ENCODE results near the gene GSTP1.
A peak's percentile ranks its signal among the peaks of the same experiment; 100 is the strongest.
"Not testable (repeated sequence)": the region's sequence is repeated elsewhere in the genome, so short reads cannot be mapped to it uniquely, and the experiment has no call there.

GSTP1 gene

DNA sequence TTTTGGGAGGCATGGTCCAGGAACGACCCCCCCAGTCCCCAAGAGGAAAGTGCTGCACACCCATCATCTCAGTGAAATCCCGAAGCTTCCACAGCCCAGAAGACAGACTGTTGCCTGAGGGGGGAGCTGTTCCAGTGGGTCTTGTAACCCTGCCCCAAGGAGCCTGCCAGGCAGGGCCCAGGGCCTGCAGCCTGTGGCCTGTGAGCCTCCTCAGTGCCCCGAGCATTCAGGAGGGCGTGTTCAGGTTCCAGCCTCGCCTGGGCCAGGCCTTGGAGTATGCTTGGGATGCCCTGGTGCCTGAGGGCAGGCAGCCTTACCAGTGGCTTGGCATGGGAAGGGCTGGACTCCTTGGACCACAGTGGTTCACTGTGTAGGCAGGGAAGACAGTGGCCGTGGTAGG, 42.4 kb upstream of the GSTP1 start:
- in situ Hi-C loops (cut with MboI; ENCODE audit: low sequenced_read_pairs, unreplicated experiment) = no loop called here

DNA sequence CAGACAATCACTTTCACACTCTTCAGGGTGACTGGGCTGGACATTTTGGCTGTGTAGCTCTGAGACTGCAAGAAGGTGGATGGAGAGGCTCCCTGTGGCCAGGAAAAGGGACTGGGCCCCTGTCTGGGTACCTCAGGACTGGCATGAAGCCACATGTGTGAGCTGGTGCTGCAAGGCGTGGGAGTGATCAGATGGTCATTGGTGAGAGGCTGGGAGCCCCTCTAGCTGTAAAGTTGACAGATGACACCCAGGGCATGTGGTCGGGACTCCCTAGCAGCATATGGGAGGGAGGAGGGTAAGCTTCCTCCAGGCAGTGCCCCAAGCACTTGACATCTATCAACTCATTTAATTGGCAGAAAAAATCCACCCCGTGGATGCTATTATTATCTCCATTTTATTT, 41.4 kb upstream of the GSTP1 start:
- peak; percentile 23 for DNase-seq (ENCODE audit: low spot score)
- TF ChIP-seq, protein P1, sequence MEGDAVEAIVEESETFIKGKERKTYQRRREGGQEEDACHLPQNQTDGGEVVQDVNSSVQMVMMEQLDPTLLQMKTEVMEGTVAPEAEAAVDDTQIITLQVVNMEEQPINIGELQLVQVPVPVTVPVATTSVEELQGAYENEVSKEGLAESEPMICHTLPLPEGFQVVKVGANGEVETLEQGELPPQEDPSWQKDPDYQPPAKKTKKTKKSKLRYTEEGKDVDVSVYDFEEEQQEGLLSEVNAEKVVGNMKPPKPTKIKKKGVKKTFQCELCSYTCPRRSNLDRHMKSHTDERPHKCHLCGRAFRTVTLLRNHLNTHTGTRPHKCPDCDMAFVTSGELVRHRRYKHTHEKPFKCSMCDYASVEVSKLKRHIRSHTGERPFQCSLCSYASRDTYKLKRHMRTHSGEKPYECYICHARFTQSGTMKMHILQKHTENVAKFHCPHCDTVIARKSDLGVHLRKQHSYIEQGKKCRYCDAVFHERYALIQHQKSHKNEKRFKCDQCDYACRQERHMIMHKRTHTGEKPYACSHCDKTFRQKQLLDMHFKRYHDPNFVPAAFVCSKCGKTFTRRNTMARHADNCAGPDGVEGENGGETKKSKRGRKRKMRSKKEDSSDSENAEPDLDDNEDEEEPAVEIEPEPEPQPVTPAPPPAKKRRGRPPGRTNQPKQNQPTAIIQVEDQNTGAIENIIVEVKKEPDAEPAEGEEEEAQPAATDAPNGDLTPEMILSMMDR (IDR thresholded peaks at IDR 0.05; ENCODE audit: borderline replicate concordance, control extremely low read depth, extremely low read depth, insufficient read depth, missing control alignments) = no peak
- in situ Hi-C loops (cut with MboI; ENCODE audit: low sequenced_read_pairs, unreplicated experiment) = no loop called here

More for the DNA sequence above, 42.4 kb upstream of the GSTP1 start:
- DNase-seq (ENCODE audit: low spot score) = peak; percentile 25
- TF ChIP-seq, protein P1 (IDR thresholded peaks at IDR 0.05; ENCODE audit: borderline replicate concordance, control extremely low read depth, extremely low read depth, insufficient read depth, missing control alignments) = no peak

DNA sequence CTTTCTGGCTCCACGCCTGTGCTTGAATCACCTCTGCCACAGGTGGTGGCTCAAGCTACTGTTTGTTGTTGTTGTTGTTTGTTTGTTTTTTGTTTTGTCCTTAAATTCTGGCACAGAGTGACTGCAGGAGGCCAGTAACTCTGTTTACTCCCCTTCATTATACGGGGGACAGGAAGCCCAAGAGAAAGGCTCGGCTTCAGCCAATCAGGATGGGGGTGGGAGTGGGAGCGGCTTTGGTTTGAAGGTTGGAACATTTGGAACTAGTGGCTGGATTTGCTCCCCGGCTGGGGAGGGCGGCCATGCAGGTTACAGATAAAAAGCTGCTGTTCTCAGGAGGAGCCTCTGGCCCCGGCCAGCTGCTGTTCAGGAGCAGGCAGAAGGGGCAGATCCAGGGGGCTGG, 40.6 kb upstream of the GSTP1 start:
- in situ Hi-C loops (cut with MboI; ENCODE audit: low sequenced_read_pairs, unreplicated experiment) = no loop called here
- no peak for DNase-seq (ENCODE audit: low spot score)
- TF ChIP-seq, protein P1 (IDR thresholded peaks at IDR 0.05; ENCODE audit: borderline replicate concordance, control extremely low read depth, extremely low read depth, insufficient read depth, missing control alignments) = no peak

DNA sequence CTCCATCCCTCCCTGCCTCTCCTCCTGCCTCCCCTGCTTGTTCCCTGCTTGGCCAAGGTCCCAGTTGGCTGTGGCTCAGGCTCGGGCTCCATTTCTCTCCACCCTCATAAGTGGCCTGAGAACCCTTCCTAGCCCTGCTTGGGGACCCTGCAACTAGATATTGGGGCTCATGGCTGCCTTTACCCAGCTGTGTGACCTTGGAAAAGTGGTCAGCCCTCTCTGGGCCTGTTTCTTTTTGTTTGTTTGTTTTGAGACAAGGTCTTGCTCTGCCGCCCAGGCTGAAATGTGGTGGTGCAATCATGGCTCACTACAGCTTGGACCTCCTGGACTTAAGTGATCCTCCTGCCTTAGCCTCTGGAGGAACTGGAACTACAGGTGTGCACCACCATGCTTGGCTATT, 40.0 kb upstream of the GSTP1 start:
- no peak for DNase-seq (ENCODE audit: low spot score)
- in situ Hi-C loops (cut with MboI; ENCODE audit: low sequenced_read_pairs, unreplicated experiment) = no loop called here
- TF ChIP-seq, protein P1 (IDR thresholded peaks at IDR 0.05; ENCODE audit: borderline replicate concordance, control extremely low read depth, extremely low read depth, insufficient read depth, missing control alignments) = no peak

DNA sequence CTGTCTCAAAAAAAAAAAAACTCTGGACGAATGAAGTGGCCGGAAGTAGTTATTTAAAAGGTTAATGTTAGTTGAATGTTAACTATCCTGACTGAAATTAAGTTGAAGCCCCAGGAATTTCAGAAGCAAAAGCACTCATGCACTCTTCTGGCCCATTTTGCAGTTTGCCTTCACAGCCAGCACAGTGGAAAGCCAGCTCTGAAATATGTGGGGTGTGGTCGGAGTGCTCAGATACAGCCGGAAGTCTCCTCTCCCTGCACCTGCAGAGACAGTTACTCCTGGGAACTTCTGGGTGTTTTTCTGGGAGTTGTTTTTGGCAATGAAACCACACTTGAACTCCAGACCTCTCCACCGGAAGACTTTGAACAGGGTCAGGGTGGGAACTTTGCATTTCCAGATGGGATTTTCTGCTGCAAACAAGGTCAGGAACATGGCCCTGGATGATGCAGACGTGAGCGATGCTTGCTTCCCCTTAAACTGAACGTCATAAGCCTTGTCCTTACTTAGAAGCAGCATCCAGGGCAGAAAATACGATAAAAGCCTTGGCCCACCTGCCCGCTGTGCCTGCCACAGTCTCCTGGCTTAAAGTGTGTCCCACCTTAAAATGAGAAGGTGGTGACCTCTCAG, 38.9 kb upstream of the GSTP1 start:
- TF ChIP-seq, protein P1 (IDR thresholded peaks at IDR 0.05; ENCODE audit: borderline replicate concordance, control extremely low read depth, extremely low read depth, insufficient read depth, missing control alignments) = no peak
- in situ Hi-C loops (cut with MboI; ENCODE audit: low sequenced_read_pairs, unreplicated experiment) = no loop called here
- DNase-seq (ENCODE audit: low spot score) = no peak

DNA sequence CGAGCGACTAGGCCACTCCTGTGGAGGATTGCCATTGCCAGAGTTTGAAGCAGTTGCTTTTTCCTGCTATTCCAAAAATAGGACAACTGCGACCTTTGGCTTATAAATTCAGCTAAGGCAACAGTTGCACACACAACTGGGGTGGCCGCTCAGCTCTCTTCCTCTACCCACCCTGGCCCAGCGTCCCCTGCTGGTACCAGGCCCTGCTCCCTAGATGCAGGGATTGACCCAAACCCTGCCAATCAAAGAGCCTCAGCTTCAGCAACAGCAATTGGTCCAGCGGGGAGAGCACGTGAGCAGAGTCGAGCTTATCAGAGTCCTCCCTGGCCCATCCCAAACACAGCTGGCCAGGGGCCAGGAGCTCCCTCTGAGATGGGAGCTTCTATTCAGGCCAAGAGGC, 38.3 kb upstream of the GSTP1 start:
- TF ChIP-seq, protein P1 (IDR thresholded peaks at IDR 0.05; ENCODE audit: borderline replicate concordance, control extremely low read depth, extremely low read depth, insufficient read depth, missing control alignments) = no peak
- no peak for DNase-seq (ENCODE audit: low spot score)
- in situ Hi-C loops (cut with MboI; ENCODE audit: low sequenced_read_pairs, unreplicated experiment) = no loop called here

DNA sequence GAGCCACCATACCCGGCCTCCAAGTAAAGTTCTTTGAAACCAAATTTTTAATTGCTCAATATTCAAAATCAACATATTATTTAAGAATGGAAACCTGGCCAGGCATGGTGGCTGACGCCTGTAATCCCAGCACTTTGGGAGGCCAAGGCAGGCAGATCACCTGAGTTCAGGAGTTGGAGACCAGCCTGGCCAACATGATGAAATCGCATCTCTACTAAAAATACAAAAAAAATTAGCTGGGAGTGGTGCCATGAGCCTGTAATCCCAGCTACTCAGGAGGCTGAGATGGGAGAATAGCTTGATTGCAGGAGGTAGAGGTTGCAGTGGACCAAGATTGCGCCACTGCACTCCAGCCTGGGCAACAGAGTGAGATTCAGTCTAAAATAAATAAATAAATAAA, 35.5 kb upstream of the GSTP1 start:
- in situ Hi-C loops (cut with MboI; ENCODE audit: low sequenced_read_pairs, unreplicated experiment); DNase-seq (ENCODE audit: low spot score): not testable (repeated sequence)

Measured in GM13976 (cell line).